OCI-LY1 (cell line): Measurements from ENCODE around the gene DUSP22.

Source experiments
- H2AFZ ChIP-seq: fragments of 200-600 bp; sonication (generic), shearing (Covaris generic); 2 replicates; pipeline ENCODE4 v1.6.0; 2014; ENCODE audit warnings: antibody characterized with exemption, mild to moderate bottlenecking, low read length
- H3F3A ChIP-seq: fragments of 200-600 bp; sonication (generic), shearing (Covaris generic); 2 replicates; pipeline ENCODE4 v1.6.0; 2014; ENCODE audit warnings: mild to moderate bottlenecking, antibody characterized with exemption, low read length, moderate library complexity; ENCODE audit not compliant: insufficient read depth
- H3K27ac ChIP-seq: fragments of 200-600 bp; sonication (generic); 2 replicates; pipeline ENCODE4 v1.5.1; 2014; ENCODE audit warnings: low read length, mixed run types, mild to moderate bottlenecking, low read depth; ENCODE audit not compliant: poor library complexity, severe bottlenecking
- H3K27me3 ChIP-seq: fragments of 200-600 bp; sonication (generic); 2 replicates; pipeline ENCODE4 v1.6.0; 2014; ENCODE audit warnings: antibody characterized with exemption, mild to moderate bottlenecking, low read length, moderate library complexity; ENCODE audit not compliant: insufficient read depth
- H3K36me3 ChIP-seq: fragments of 200-600 bp; sonication (generic); 2 replicates; pipeline ENCODE4 v1.6.1; 2014; ENCODE audit warnings: mild to moderate bottlenecking, antibody characterized with exemption, low read length, moderate library complexity, mixed read lengths; ENCODE audit not compliant: insufficient read depth
- H3K4me1 ChIP-seq: fragments of 200-600 bp; sonication (generic); 2 replicates; pipeline ENCODE4 v1.5.1; 2014; ENCODE audit warnings: mild to moderate bottlenecking, low read length, moderate library complexity; ENCODE audit not compliant: insufficient read depth, severe bottlenecking
- H3K4me2 ChIP-seq: fragments of 200-600 bp; sonication (generic), shearing (Covaris generic); 2 replicates; pipeline ENCODE4 v1.6.1; 2014; ENCODE audit warnings: low read length
- H3K4me3 ChIP-seq: fragments of 200-600 bp; sonication (generic); 2 replicates; pipeline ENCODE4 v1.5.1; 2014; ENCODE audit warnings: low read length, low read depth, mild to moderate bottlenecking, mixed read lengths; ENCODE audit not compliant: poor library complexity, severe bottlenecking
- H3K79me2 ChIP-seq: fragments of 200-600 bp; shearing (Covaris generic); 2 replicates; pipeline ENCODE4 v1.6.1; 2016; ENCODE audit warnings: mixed run types, low read length, mixed read lengths; ENCODE audit not compliant: insufficient read depth
- H3K9ac ChIP-seq: fragments of 200-600 bp; sonication (generic), shearing (Covaris generic); 2 replicates; pipeline ENCODE4 v1.6.1; 2014; ENCODE audit warnings: mild to moderate bottlenecking, low read length, mixed read lengths
- H3K9me2 ChIP-seq: fragments of 200-600 bp; sonication (generic), shearing (Covaris generic); 2 replicates; pipeline ENCODE4 v1.6.1; 2014; ENCODE audit warnings: low read depth, mild to moderate bottlenecking, low read length, mixed read lengths
- H3K9me3 ChIP-seq: fragments of 200-600 bp; shearing (Covaris generic); 2 replicates; pipeline ENCODE4 v1.6.1; 2014; ENCODE audit warnings: low read length, mixed read lengths
- H4K20me1 ChIP-seq: fragments of 200-600 bp; sonication (generic), shearing (Covaris generic); 2 replicates; pipeline ENCODE4 v1.6.0; 2016; ENCODE audit warnings: mild to moderate bottlenecking, low read length; ENCODE audit not compliant: insufficient read depth
- EZH2 ChIP-seq: fragments of 200-600 bp; sonication (generic), shearing (Covaris generic); IDR thresholded peaks from 2 replicates; pipeline ENCODE4 v1.8.0; 2017; ENCODE audit warnings: borderline replicate concordance, mixed run types, mild to moderate bottlenecking, antibody characterized with exemption, low read length, moderate library complexity, mixed read lengths
- TF ChIP-seq, protein P1 (sequence below): fragments of 200-600 bp; sonication (generic), shearing (Covaris generic); IDR thresholded peaks from 2 replicates; pipeline ENCODE4 v1.5.1; 2017; ENCODE audit warnings: mild to moderate bottlenecking, antibody characterized with exemption, low read length, moderate library complexity, mixed read lengths

DUSP22 gene

DNA sequence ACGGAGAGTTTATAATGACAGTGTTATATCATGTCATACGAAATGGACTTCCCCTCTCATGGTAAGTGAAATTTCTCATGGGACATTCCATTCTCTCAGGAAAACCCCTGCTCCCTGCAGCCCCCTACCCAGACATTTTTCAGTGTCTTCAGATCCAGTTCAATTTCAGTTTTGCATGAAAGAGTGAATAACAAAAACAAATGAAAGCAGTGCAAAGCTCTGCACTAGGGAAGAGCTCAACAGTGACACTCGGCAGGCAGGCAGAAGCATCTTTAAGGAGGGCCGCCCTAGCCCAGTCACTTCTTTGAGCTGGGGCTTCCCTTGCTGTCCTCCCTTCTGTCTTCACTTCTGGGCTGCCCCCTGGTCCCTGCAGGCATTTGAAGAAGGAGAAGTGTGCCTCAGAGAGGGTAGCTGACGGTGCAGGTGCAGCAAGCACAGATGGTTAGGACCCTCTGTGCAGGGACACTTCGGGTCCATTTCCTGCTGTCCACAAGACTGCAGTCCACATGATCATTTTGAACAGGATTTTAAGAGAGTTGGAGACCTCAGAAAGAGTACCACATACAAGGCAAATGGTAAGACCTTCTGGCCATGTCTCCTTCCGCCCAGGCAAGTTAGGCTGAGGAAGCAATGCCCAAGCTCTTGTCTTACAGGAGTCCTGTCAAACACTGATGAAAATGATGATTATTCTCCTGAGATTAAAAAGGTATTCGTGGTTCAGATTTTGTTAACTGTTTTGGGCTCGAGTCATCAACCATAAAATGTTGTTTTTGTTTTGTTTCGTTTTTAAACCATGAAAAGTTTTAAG, 5.4 kb upstream of the DUSP22 start:
- Histone ChIP-seq H3K36me3 (no peaks in the 10 kb centered on the region), H3K4me2 (no peak overlapping the region), H3K79me2 (no peaks in the 10 kb centered on the region), H3K4me1 (peaks cover 9% of the 10 kb centered on the region), H3K4me3 (no peak overlapping the region), H3K27me3 (no peaks in the 10 kb centered on the region; the same call in 1 of the 2 replicates), H3F3A (no peaks in the 10 kb centered on the region), H3K9me2 (no peaks in the 10 kb centered on the region), H2AFZ (no peak overlapping the region), H4K20me1 (no peaks in the 10 kb centered on the region), H3K27ac (no peak overlapping the region), H3K9ac (no peak overlapping the region), H3K9me3 (no peaks in the 10 kb centered on the region)
- TF ChIP-seq, protein P1, sequence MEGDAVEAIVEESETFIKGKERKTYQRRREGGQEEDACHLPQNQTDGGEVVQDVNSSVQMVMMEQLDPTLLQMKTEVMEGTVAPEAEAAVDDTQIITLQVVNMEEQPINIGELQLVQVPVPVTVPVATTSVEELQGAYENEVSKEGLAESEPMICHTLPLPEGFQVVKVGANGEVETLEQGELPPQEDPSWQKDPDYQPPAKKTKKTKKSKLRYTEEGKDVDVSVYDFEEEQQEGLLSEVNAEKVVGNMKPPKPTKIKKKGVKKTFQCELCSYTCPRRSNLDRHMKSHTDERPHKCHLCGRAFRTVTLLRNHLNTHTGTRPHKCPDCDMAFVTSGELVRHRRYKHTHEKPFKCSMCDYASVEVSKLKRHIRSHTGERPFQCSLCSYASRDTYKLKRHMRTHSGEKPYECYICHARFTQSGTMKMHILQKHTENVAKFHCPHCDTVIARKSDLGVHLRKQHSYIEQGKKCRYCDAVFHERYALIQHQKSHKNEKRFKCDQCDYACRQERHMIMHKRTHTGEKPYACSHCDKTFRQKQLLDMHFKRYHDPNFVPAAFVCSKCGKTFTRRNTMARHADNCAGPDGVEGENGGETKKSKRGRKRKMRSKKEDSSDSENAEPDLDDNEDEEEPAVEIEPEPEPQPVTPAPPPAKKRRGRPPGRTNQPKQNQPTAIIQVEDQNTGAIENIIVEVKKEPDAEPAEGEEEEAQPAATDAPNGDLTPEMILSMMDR: no peak
- TF ChIP-seq EZH2: no peak

DNA sequence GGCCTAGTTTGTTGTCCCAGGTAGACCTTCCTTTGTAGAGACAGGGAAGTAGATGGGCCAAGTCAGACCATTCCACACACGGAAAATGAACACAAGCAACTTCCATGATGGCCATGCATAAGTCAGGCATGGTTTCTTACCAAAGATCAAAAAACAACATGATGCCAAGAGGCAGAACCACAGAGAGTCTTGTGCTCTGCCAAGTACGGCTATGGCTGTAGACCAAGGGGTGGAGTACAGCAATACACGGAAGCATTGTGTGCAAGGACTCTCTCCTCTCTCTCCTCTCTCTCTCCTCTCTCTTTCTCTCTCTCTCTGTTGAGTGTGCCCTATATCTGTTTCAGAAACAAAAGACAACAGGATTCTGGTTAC, 4.8 kb upstream of the DUSP22 start:
- Histone ChIP-seq H3K4me2 (no peak overlapping the region), H3F3A (no peaks in the 10 kb centered on the region), H3K27ac (no peak overlapping the region), H3K9ac (no peak overlapping the region), H3K27me3 (no peaks in the 10 kb centered on the region; the same call in 1 of the 2 replicates), H3K4me1 (peaks cover 9% of the 10 kb centered on the region), H4K20me1 (no peaks in the 10 kb centered on the region), H3K4me3 (no peak overlapping the region), H3K79me2 (no peaks in the 10 kb centered on the region), H3K36me3 (no peaks in the 10 kb centered on the region), H2AFZ (no peak overlapping the region), H3K9me3 (no peaks in the 10 kb centered on the region), H3K9me2 (no peaks in the 10 kb centered on the region)
- TF ChIP-seq, protein P1: no peak
- TF ChIP-seq EZH2: no peak

DNA sequence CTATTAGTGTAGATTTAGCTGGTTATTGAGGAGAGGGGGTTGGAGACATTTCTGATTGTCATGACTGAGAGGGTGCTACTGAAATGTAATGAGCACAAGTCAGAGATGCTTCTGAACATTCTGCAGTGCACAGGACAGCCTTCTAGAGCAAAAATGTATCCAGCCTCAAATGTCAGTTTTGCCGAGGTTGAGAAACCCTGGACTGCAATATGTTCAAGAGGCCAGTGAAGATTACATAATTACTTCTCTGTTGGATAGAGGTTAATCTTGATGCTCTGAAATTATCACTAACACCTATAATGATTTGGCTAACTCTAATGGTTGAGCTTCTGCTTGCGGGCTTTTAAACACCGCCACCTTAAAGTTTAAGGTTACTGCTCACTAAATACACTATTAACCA, 3.4 kb upstream of the DUSP22 start:
- H4K20me1 ChIP-seq: no peaks in the 10 kb centered on the region
- no peak overlapping the region for H2AFZ ChIP-seq
- H3K9ac ChIP-seq: no peak overlapping the region
- TF ChIP-seq, protein P1: no peak
- TF ChIP-seq EZH2: no peak
- H3K4me2 ChIP-seq: no peak overlapping the region
- no peaks in the 10 kb centered on the region for H3F3A ChIP-seq
- H3K9me3 ChIP-seq: no peaks in the 10 kb centered on the region
- no peaks in the 10 kb centered on the region for H3K9me2 ChIP-seq
- H3K36me3 ChIP-seq: no peaks in the 10 kb centered on the region
- H3K4me1 ChIP-seq: peaks cover 19% of the 10 kb centered on the region
- H3K79me2 ChIP-seq: no peaks in the 10 kb centered on the region
- no peaks in the 10 kb centered on the region for H3K27me3 ChIP-seq
- no peak overlapping the region for H3K4me3 ChIP-seq
- H3K27ac ChIP-seq: no peak overlapping the region
